ENCODE data around the gene MZB1. TPM values are rescaled to one million over a fixed set of nuclear protein-coding genes. Genes with fewer than 3 reads are reported as not detected.

The MZB1 gene
- total and polyA plus RNA-seq, 2 experiments from 2014 or later = 0.30 TPM; not detected in 1

DNA sequence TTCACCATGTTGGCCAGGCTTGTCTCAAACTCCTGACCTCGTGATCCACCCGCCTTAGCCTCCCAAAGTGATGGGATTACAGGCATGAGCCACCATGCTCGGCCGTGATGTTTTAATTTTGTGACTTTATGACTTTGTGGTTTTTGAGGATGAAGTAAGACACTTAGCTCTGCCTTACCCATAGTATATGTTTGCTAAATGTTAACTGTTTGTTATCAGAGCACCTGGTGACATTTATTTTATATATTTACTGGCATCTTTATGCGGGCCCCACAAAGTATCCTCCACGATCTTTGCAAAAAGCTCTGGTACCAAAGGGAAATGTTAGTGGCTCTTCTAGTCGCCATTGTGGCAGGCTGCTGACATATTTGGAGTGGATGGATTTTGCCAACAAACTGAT lies 13.3 kb downstream of the MZB1 start:
- WGBS (ENCODE audit: low lambda C conversion rate, missing lambda C conversion rate) = 90% methylated on average over 7 of the region's 7 CpGs
- H3K36me3 ChIP-seq (replicated peaks; ENCODE audit: insufficient read depth, low read depth) = no peaks in the 10 kb centered on the region
- no peaks in the 10 kb centered on the region for H3K4me1 ChIP-seq (ENCODE audit: insufficient read depth)
- no peak for DNase-seq (ENCODE audit: low spot score)
- H2AFZ ChIP-seq = no peak overlapping the region
- H3K27ac ChIP-seq = no peak overlapping the region
- H4K20me1 ChIP-seq (ENCODE audit: insufficient read depth, poor library complexity, severe bottlenecking) = no peaks in the 10 kb centered on the region
- H3K9me3 ChIP-seq (ENCODE audit: low read depth) = no peaks in the 10 kb centered on the region
- H3K9me2 ChIP-seq (replicated peaks; ENCODE audit: insufficient read depth) = no peaks in the 10 kb centered on the region
- no peak overlapping the region for H3K4me2 ChIP-seq
- no peaks in the 10 kb centered on the region for H3K27me3 ChIP-seq
- TF ChIP-seq EZH2 (IDR thresholded peaks at IDR 0.05; ENCODE audit: borderline replicate concordance) (no peak), EZH2phosphoT487 (IDR thresholded peaks at IDR 0.05; ENCODE audit: low read depth, severe bottlenecking, unreplicated experiment) (no peak)
- TF ChIP-seq, protein P1, sequence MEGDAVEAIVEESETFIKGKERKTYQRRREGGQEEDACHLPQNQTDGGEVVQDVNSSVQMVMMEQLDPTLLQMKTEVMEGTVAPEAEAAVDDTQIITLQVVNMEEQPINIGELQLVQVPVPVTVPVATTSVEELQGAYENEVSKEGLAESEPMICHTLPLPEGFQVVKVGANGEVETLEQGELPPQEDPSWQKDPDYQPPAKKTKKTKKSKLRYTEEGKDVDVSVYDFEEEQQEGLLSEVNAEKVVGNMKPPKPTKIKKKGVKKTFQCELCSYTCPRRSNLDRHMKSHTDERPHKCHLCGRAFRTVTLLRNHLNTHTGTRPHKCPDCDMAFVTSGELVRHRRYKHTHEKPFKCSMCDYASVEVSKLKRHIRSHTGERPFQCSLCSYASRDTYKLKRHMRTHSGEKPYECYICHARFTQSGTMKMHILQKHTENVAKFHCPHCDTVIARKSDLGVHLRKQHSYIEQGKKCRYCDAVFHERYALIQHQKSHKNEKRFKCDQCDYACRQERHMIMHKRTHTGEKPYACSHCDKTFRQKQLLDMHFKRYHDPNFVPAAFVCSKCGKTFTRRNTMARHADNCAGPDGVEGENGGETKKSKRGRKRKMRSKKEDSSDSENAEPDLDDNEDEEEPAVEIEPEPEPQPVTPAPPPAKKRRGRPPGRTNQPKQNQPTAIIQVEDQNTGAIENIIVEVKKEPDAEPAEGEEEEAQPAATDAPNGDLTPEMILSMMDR (IDR thresholded peaks at IDR 0.05; ENCODE audit: poor library complexity) = no peak
- H3K79me2 ChIP-seq = no peaks in the 10 kb centered on the region
- no peak overlapping the region for H3K4me3 ChIP-seq

DNA sequence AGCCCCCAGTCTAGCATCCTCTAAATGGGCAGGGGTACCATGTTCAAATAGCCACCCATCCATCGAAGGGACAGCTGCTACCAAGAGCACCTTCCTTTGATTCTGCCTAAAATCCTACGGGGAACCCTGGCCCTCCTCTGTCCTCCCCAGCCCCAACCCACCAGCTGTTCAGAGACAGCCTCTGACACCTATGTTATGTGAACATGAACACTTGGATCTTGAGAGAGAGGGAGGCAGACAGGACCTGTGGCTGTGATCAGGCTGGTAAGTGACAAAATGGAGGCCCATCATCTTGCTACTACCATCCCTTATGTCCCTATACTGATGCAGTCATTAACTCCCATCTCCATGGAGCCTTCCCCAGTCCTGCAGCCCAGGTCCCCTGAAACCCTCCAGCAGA lies 14.8 kb downstream of the MZB1 start:
- H3K27me3 ChIP-seq = no peaks in the 10 kb centered on the region
- H3K27ac ChIP-seq = no peak overlapping the region
- no peak overlapping the region for H2AFZ ChIP-seq
- H3K4me1 ChIP-seq (ENCODE audit: insufficient read depth) = no peaks in the 10 kb centered on the region
- H3K9me3 ChIP-seq (ENCODE audit: low read depth) = no peaks in the 10 kb centered on the region
- no peak overlapping the region for H3K4me3 ChIP-seq
- no peak overlapping the region for H3K4me2 ChIP-seq
- H4K20me1 ChIP-seq (ENCODE audit: insufficient read depth, poor library complexity, severe bottlenecking) = no peaks in the 10 kb centered on the region
- DNase-seq (ENCODE audit: low spot score) = no peak
- no peaks in the 10 kb centered on the region for H3K36me3 ChIP-seq (replicated peaks; ENCODE audit: insufficient read depth, low read depth)
- no peaks in the 10 kb centered on the region for H3K9me2 ChIP-seq (replicated peaks; ENCODE audit: insufficient read depth)
- H3K79me2 ChIP-seq = no peaks in the 10 kb centered on the region
- TF ChIP-seq EZH2 (IDR thresholded peaks at IDR 0.05; ENCODE audit: borderline replicate concordance) (no peak), EZH2phosphoT487 (IDR thresholded peaks at IDR 0.05; ENCODE audit: low read depth, severe bottlenecking, unreplicated experiment) (no peak)
- TF ChIP-seq, protein P1 (IDR thresholded peaks at IDR 0.05; ENCODE audit: poor library complexity) = no peak
- 93% methylated on average over 2 of the region's 2 CpGs for WGBS (ENCODE audit: low lambda C conversion rate, missing lambda C conversion rate)

DNA sequence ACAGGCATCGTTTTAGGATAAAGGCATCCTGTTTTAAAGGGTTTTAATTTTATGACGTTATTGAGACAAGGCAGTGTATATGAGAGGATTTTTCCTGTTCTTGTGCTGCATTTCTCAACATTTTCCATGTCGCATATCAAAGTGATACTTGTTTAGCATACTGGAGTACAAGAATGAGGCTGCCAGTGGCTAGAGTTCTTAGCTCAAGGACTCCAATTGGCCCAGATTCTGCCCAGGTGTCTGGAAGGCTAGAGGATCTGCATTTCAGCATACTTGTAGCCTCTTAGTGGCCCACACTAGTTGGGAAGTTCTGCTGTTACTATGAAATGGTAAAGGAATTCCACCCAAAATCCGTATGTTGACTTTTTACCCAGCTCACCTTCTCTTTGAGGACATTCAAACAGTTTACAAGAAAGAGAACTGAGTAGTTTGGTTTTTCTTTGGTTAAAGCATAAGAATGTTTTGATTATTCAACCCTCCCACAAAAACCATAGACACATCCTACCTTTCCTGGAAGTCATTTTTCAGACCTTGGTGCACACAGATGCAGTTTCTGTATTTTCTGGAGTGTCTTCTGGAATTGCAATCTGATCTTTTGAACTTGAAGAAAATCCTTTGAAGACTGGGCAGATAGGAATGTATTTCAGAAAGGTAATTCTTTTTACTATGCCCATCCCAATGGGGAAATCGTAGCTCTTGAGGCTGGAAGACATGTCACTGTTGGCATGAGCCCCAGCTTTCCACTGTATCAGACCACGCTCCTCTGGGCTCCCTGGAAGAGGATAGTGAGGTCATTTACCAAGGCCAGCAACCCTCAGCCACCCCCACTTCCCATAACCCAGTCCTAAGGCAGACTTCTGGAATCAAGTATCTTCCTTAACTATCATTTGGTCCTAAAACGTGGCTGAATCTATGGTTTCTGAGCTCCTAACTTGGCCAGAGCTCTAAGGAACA lies 18.0 kb downstream of the MZB1 start:
- WGBS (ENCODE audit: low lambda C conversion rate, missing lambda C conversion rate) = 93% methylated on average over 7 of the region's 7 CpGs
- no peaks in the 10 kb centered on the region for H3K9me3 ChIP-seq (ENCODE audit: low read depth)
- H3K4me2 ChIP-seq = no peak overlapping the region
- H3K79me2 ChIP-seq = no peaks in the 10 kb centered on the region
- no peak overlapping the region for H3K4me3 ChIP-seq
- no peak overlapping the region for H3K27ac ChIP-seq
- TF ChIP-seq, protein P1 (IDR thresholded peaks at IDR 0.05; ENCODE audit: poor library complexity) = no peak
- TF ChIP-seq EZH2phosphoT487 (IDR thresholded peaks at IDR 0.05; ENCODE audit: low read depth, severe bottlenecking, unreplicated experiment) (no peak), EZH2 (IDR thresholded peaks at IDR 0.05; ENCODE audit: borderline replicate concordance) (no peak)
- no peak overlapping the region for H2AFZ ChIP-seq
- peaks cover 3% of the 10 kb centered on the region for H4K20me1 ChIP-seq (ENCODE audit: insufficient read depth, poor library complexity, severe bottlenecking)
- H3K4me1 ChIP-seq (ENCODE audit: insufficient read depth) = no peaks in the 10 kb centered on the region
- no peaks in the 10 kb centered on the region for H3K36me3 ChIP-seq (replicated peaks; ENCODE audit: insufficient read depth, low read depth)
- H3K27me3 ChIP-seq = no peaks in the 10 kb centered on the region
- no peaks in the 10 kb centered on the region for H3K9me2 ChIP-seq (replicated peaks; ENCODE audit: insufficient read depth)
- no peak for DNase-seq (ENCODE audit: low spot score)
